ENCODE measurements around the gene YDJC. TPM values are rescaled to one million over a fixed set of nuclear protein-coding genes. Genes with fewer than 3 reads are reported as not detected.

The YDJC gene
- total RNA-seq, 1 experiment from 2014 or later: 25.7 TPM

DNA sequence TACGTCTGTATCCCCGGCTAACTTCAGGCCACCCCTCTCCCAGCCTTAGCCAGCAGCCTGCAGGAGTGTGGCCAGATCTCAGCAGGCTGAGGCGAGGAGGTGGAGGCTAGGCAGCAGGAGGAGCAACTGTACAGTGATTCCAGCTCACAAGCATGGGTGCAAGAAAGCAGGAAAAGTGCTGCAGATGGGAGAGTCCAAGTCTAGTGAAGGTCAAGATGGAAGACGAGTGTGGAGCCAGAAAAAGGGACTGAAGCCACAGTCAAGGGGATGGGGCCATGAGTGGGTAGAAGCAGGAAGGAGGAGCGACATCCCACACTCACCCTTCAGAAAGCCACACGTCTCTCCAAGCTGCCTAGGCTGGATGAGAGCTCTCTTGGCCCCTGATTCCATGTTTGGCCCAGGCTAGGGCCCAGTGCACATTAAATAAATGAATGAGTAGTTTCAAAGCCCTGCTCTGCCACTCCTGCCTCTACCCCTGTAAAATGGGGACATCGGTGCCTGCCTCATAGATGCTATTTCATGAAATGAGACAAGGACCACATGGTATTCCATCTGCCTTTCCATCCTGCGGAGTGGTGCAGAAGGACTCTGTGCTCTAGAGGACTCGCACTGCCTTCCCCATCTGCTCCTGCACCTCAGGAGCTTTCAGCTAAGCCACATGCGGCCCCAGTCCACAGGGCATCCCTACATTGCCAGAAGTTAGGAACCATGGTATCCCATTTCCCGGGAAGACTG is 2.9 kb downstream of the YDJC start:
- CTCF ChIA-PET: interaction anchor here (0.5 to 1.2 kb wide), 2 partner anchors 15 to 173 kb away, joined by 4 read pairs; partner anchors contain the start of gene SDF2L1
- H3K4me3 ChIP-seq: no peak overlapping the region
- BruUV-seq (replicated peaks): no TSS peak
- H3K4me2 ChIP-seq: no peak overlapping the region
- no peaks in the 10 kb centered on the region for H3K9me3 ChIP-seq (ENCODE audit: insufficient read depth, low read depth)
- POLR2A ChIA-PET (ENCODE audit: unreplicated experiment): interaction anchor here (0.6 kb wide), 1 partner anchor 459 kb away, joined by 3 read pairs; no protein-coding TSS in a partner anchor
- H3F3A ChIP-seq (ENCODE audit: insufficient read depth, low read depth): peaks cover 43% of the 10 kb centered on the region
- H3K36me3 ChIP-seq (ENCODE audit: low read depth): no peaks in the 10 kb centered on the region
- H3K79me2 ChIP-seq (ENCODE audit: low read depth): peaks cover 36% of the 10 kb centered on the region
- no peak overlapping the region for H2AFZ ChIP-seq
- H3K27ac ChIP-seq: no peak overlapping the region
- peaks cover 41% of the 10 kb centered on the region for H4K20me1 ChIP-seq (ENCODE audit: insufficient read depth)
- intact Hi-C loops (cut with micrococcal nuclease; ENCODE audit: unreplicated experiment): no loop called here
- peaks cover 7% of the 10 kb centered on the region; the same call in 1 of the 2 replicates for H3K4me1 ChIP-seq (replicated peaks; ENCODE audit: insufficient read depth)
- no peaks in the 10 kb centered on the region for H3K9me2 ChIP-seq (ENCODE audit: insufficient read depth)
- TF ChIP-seq EZH2 (IDR thresholded peaks at IDR 0.05; ENCODE audit: low read depth): no peak
- TF ChIP-seq, protein P1, sequence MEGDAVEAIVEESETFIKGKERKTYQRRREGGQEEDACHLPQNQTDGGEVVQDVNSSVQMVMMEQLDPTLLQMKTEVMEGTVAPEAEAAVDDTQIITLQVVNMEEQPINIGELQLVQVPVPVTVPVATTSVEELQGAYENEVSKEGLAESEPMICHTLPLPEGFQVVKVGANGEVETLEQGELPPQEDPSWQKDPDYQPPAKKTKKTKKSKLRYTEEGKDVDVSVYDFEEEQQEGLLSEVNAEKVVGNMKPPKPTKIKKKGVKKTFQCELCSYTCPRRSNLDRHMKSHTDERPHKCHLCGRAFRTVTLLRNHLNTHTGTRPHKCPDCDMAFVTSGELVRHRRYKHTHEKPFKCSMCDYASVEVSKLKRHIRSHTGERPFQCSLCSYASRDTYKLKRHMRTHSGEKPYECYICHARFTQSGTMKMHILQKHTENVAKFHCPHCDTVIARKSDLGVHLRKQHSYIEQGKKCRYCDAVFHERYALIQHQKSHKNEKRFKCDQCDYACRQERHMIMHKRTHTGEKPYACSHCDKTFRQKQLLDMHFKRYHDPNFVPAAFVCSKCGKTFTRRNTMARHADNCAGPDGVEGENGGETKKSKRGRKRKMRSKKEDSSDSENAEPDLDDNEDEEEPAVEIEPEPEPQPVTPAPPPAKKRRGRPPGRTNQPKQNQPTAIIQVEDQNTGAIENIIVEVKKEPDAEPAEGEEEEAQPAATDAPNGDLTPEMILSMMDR (conservative IDR thresholded peaks at IDR 0.05): no peak
- no peaks in the 10 kb centered on the region for H3K27me3 ChIP-seq (ENCODE audit: insufficient read depth, low read depth)
- DNase-seq: no peak

GRCh38 chr22:21626073-21626734 is 3.6 kb downstream of the YDJC start:
- no peak overlapping the region for H2AFZ ChIP-seq
- POLR2A ChIA-PET (ENCODE audit: unreplicated experiment): interaction anchor here (0.6 kb wide), 1 partner anchor 460 kb away, joined by 3 read pairs; no protein-coding TSS in a partner anchor
- H3K9me3 ChIP-seq (ENCODE audit: insufficient read depth, low read depth): no peaks in the 10 kb centered on the region
- CTCF ChIA-PET: interaction anchor here (0.5 to 1.2 kb wide), 2 partner anchors 16 to 172 kb away, joined by 4 read pairs; partner anchors contain the start of gene SDF2L1
- H3K4me1 ChIP-seq (replicated peaks; ENCODE audit: insufficient read depth): peaks cover 7% of the 10 kb centered on the region; the same call in 1 of the 2 replicates
- intact Hi-C loops (cut with micrococcal nuclease; ENCODE audit: unreplicated experiment): no loop called here
- H3F3A ChIP-seq (ENCODE audit: insufficient read depth, low read depth): peaks cover 44% of the 10 kb centered on the region
- no peak overlapping the region for H3K4me2 ChIP-seq
- TF ChIP-seq, protein P1 (conservative IDR thresholded peaks at IDR 0.05): no peak
- TF ChIP-seq EZH2 (IDR thresholded peaks at IDR 0.05; ENCODE audit: low read depth): no peak
- no peak for DNase-seq
- H3K36me3 ChIP-seq (ENCODE audit: low read depth): no peaks in the 10 kb centered on the region
- no TSS peak for BruUV-seq (replicated peaks)
- H3K79me2 ChIP-seq (ENCODE audit: low read depth): peaks cover 36% of the 10 kb centered on the region
- H4K20me1 ChIP-seq (ENCODE audit: insufficient read depth): peaks cover 43% of the 10 kb centered on the region
- H3K27ac ChIP-seq: no peak overlapping the region
- H3K4me3 ChIP-seq: no peak overlapping the region
- H3K27me3 ChIP-seq (ENCODE audit: insufficient read depth, low read depth): no peaks in the 10 kb centered on the region
- H3K9me2 ChIP-seq (ENCODE audit: insufficient read depth): no peaks in the 10 kb centered on the region

- H3K4me3 ChIP-seq: no peak overlapping the region
- no peak overlapping the region for H3K27ac ChIP-seq
- H3K79me2 ChIP-seq (ENCODE audit: low read depth): peaks cover 36% of the 10 kb centered on the region
- no peaks in the 10 kb centered on the region for H3K27me3 ChIP-seq (ENCODE audit: insufficient read depth, low read depth)
- DNase-seq: no peak
- peaks cover 7% of the 10 kb centered on the region; the same call in 1 of the 2 replicates for H3K4me1 ChIP-seq (replicated peaks; ENCODE audit: insufficient read depth)
- TF ChIP-seq, protein P1 (conservative IDR thresholded peaks at IDR 0.05): no peak
- no peak for TF ChIP-seq EZH2 (IDR thresholded peaks at IDR 0.05; ENCODE audit: low read depth)
- H3K9me3 ChIP-seq (ENCODE audit: insufficient read depth, low read depth): no peaks in the 10 kb centered on the region
- intact Hi-C loops (cut with micrococcal nuclease; ENCODE audit: unreplicated experiment): no loop called here
- H4K20me1 ChIP-seq (ENCODE audit: insufficient read depth): peaks cover 53% of the 10 kb centered on the region
- BruUV-seq (replicated peaks): no TSS peak
- H2AFZ ChIP-seq: no peak overlapping the region
- no peak overlapping the region for H3K4me2 ChIP-seq
- H3F3A ChIP-seq (ENCODE audit: insufficient read depth, low read depth): peaks cover 48% of the 10 kb centered on the region
- no peaks in the 10 kb centered on the region for H3K9me2 ChIP-seq (ENCODE audit: insufficient read depth)
- ChIA-PET CTCF (interaction anchor here (0.5 kb wide), 1 partner anchor 169 kb away, joined by 3 read pairs; no protein-coding TSS in a partner anchor), POLR2A (ENCODE audit: unreplicated experiment) (no interaction called here)
- no peaks in the 10 kb centered on the region for H3K36me3 ChIP-seq (ENCODE audit: low read depth)
Observed at GRCh38 chr22:21624880-21625791, 4.7 kb downstream of the YDJC start.
